ENCODE measurements around the gene ASB4. TPM values are rescaled to one million over a fixed set of nuclear protein-coding genes. Genes with fewer than 3 reads are reported as not detected.

ASB4 gene
- total RNA-seq, 4 donors from 2014 or later = 0.19 TPM; not detected in 3

GRCh38 chr7:95509199-95509598 is 23.5 kb downstream of the ASB4 start:
- 13 to 16% methylated on average over 5 of the region's 5 CpGs for WGBS, 2 donors
- H3K36me3 ChIP-seq = no peaks in the 10 kb centered on the region
- no peaks in the 10 kb centered on the region for H3K27me3 ChIP-seq
- H3K9me3 ChIP-seq = no peaks in the 10 kb centered on the region
- no peak for DNase-seq
- no peak overlapping the region for H3K4me3 ChIP-seq
- intact Hi-C loops (cut with DNase I) = no loop called here
- no peak overlapping the region for H3K27ac ChIP-seq
- H3K4me1 ChIP-seq = peaks cover 0 to 3% (median 0%) of the 10 kb centered on the region in 3 donors
- no peak for TF ChIP-seq POLR2A (IDR thresholded peaks at IDR 0.05)

GRCh38 chr7:95511716-95512260 is 26.0 kb downstream of the ASB4 start:
- no peak overlapping the region for H3K4me3 ChIP-seq
- H3K27ac ChIP-seq = no peak overlapping the region
- 31 to 34% methylated on average over 5 to 6 of the region's 6 CpGs for WGBS, 2 donors
- peak; percentile 27 to 95 (median 80) for TF ChIP-seq CTCF (IDR thresholded peaks at IDR 0.05)
- TF ChIP-seq POLR2A (IDR thresholded peaks at IDR 0.05) = no peak
- no peaks in the 10 kb centered on the region for H3K27me3 ChIP-seq
- no peaks in the 10 kb centered on the region for H3K36me3 ChIP-seq
- peaks cover 0 to 3% (median 0%) of the 10 kb centered on the region in 3 donors for H3K4me1 ChIP-seq
- H3K9me3 ChIP-seq = no peaks in the 10 kb centered on the region
- DNase-seq = no peak
- intact Hi-C loops (cut with DNase I) = no loop called here

GRCh38 chr7:95517458-95517857 is 31.7 kb downstream of the ASB4 start:
- intact Hi-C loops (cut with DNase I) = no loop called here
- WGBS, 2 donors = 63 to 77% methylated on average over 2 of the region's 2 CpGs

GRCh38 chr7:95517870-95518269 is 32.1 kb downstream of the ASB4 start:
- intact Hi-C loops (cut with DNase I) = no loop called here
- Histone ChIP-seq H3K27ac (no peak overlapping the region), H3K36me3 (no peaks in the 10 kb centered on the region), H3K27me3 (peaks cover 0 to 22% (median 0%) of the 10 kb centered on the region in 4 donors), H3K4me1 (no peaks in the 10 kb centered on the region), H3K4me3 (no peak overlapping the region), H3K9me3 (no peaks in the 10 kb centered on the region)
- no peak for DNase-seq
- TF ChIP-seq CTCF (IDR thresholded peaks at IDR 0.05) (no peak), POLR2A (IDR thresholded peaks at IDR 0.05) (no peak)
- 57 to 88% methylated on average over 1 of the region's 1 CpG for WGBS, 2 donors

More at GRCh38 chr7:95517458-95517857, 31.7 kb downstream of the ASB4 start:
- no peak for DNase-seq
- Histone ChIP-seq H3K4me1 (no peaks in the 10 kb centered on the region), H3K4me3 (no peak overlapping the region), H3K36me3 (no peaks in the 10 kb centered on the region), H3K27me3 (peaks cover 0 to 22% (median 0%) of the 10 kb centered on the region in 4 donors), H3K27ac (no peak overlapping the region), H3K9me3 (no peaks in the 10 kb centered on the region)
- TF ChIP-seq POLR2A (IDR thresholded peaks at IDR 0.05) = no peak
- TF ChIP-seq CTCF (IDR thresholded peaks at IDR 0.05) = no peak

GRCh38 chr7:95520136-95520535 is 34.4 kb downstream of the ASB4 start:
- 67 to 82% methylated on average over 2 of the region's 2 CpGs for WGBS, 2 donors
- TF ChIP-seq POLR2A (IDR thresholded peaks at IDR 0.05) = no peak
- TF ChIP-seq CTCF (IDR thresholded peaks at IDR 0.05) = no peak
- Histone ChIP-seq H3K4me3 (no peak overlapping the region), H3K27me3 (peaks cover 0 to 22% (median 0%) of the 10 kb centered on the region in 4 donors), H3K9me3 (no peaks in the 10 kb centered on the region), H3K36me3 (no peaks in the 10 kb centered on the region), H3K4me1 (no peaks in the 10 kb centered on the region), H3K27ac (no peak overlapping the region)
- intact Hi-C loops (cut with DNase I) = no loop called here
- no peak for DNase-seq

Measured in esophagus squamous epithelium (tissue), 5 donors.